ENCODE measurements around the gene TRDN.

The TRDN gene

GRCh38 chr6:123610779-123611178 is 26.0 kb downstream of the TRDN start:
- no peaks in the 10 kb centered on the region for H4K20me1 ChIP-seq (ENCODE audit: insufficient read depth, low read length)
- H3K36me3 ChIP-seq (ENCODE audit: insufficient read depth, low read length), result no peaks in the 10 kb centered on the region
- no peak overlapping the region for H2AFZ ChIP-seq (ENCODE audit: low read depth, low read length)
- DNase-seq (no peak), ATAC-seq (ENCODE audit: insufficient read depth, low read depth) (no peak)
- TF ChIP-seq CTCF (IDR thresholded peaks at IDR 0.05; ENCODE audit: borderline replicate concordance, extremely low read depth, low read length, poor library complexity, severe bottlenecking) (no peak), EZH2 (IDR thresholded peaks at IDR 0.05; ENCODE audit: borderline replicate concordance, low read depth, low read length, severe bottlenecking) (no peak)
- H3K27ac ChIP-seq (ENCODE audit: low read length), result no peak overlapping the region
- H3K9me3 ChIP-seq (ENCODE audit: insufficient read depth, low read length, severe bottlenecking), result no peaks in the 10 kb centered on the region
- H3K4me1 ChIP-seq (ENCODE audit: insufficient read depth, low read length), result no peaks in the 10 kb centered on the region
- H3K79me2 ChIP-seq (ENCODE audit: insufficient read depth, low read length), result no peaks in the 10 kb centered on the region
- no peak overlapping the region for H3K4me3 ChIP-seq (ENCODE audit: low read depth in 1 of 2, low read length in 2 of 2)
- no peak overlapping the region for H3K9ac ChIP-seq (ENCODE audit: low read depth, low read length)
- no peaks in the 10 kb centered on the region for H3K27me3 ChIP-seq (ENCODE audit: insufficient read depth, low read length, poor library complexity)
- no peak overlapping the region for H3K4me2 ChIP-seq (ENCODE audit: insufficient read depth, low read length)

GRCh38 chr6:123604067-123604466 is 32.7 kb downstream of the TRDN start:
- H3K9ac ChIP-seq (ENCODE audit: low read depth, low read length), result no peak overlapping the region
- H3K27ac ChIP-seq (ENCODE audit: low read length), result no peak overlapping the region
- ATAC-seq (ENCODE audit: insufficient read depth, low read depth) (no peak), DNase-seq (no peak)
- H3K36me3 ChIP-seq (ENCODE audit: insufficient read depth, low read length), result no peaks in the 10 kb centered on the region
- no peaks in the 10 kb centered on the region for H4K20me1 ChIP-seq (ENCODE audit: insufficient read depth, low read length)
- TF ChIP-seq CTCF (IDR thresholded peaks at IDR 0.05; ENCODE audit: borderline replicate concordance, extremely low read depth, low read length, poor library complexity, severe bottlenecking) (no peak), EZH2 (IDR thresholded peaks at IDR 0.05; ENCODE audit: borderline replicate concordance, low read depth, low read length, severe bottlenecking) (no peak)
- no peak overlapping the region for H2AFZ ChIP-seq (ENCODE audit: low read depth, low read length)
- no peaks in the 10 kb centered on the region for H3K4me1 ChIP-seq (ENCODE audit: insufficient read depth, low read length)
- no peak overlapping the region for H3K4me2 ChIP-seq (ENCODE audit: insufficient read depth, low read length)
- no peaks in the 10 kb centered on the region for H3K9me3 ChIP-seq (ENCODE audit: insufficient read depth, low read length, severe bottlenecking)
- H3K79me2 ChIP-seq (ENCODE audit: insufficient read depth, low read length), result no peaks in the 10 kb centered on the region
- H3K27me3 ChIP-seq (ENCODE audit: insufficient read depth, low read length, poor library complexity), result no peaks in the 10 kb centered on the region
- no peak overlapping the region for H3K4me3 ChIP-seq (ENCODE audit: low read depth in 1 of 2, low read length in 2 of 2)

GRCh38 chr6:123598011-123598410 is 38.7 kb downstream of the TRDN start:
- ATAC-seq (ENCODE audit: insufficient read depth, low read depth) (no peak), DNase-seq (no peak)
- no peak overlapping the region for H3K4me2 ChIP-seq (ENCODE audit: insufficient read depth, low read length)
- no peaks in the 10 kb centered on the region for H4K20me1 ChIP-seq (ENCODE audit: insufficient read depth, low read length)
- H3K9ac ChIP-seq (ENCODE audit: low read depth, low read length), result no peak overlapping the region
- no peak for TF ChIP-seq CTCF (IDR thresholded peaks at IDR 0.05; ENCODE audit: borderline replicate concordance, extremely low read depth, low read length, poor library complexity, severe bottlenecking)
- TF ChIP-seq EZH2 (IDR thresholded peaks at IDR 0.05; ENCODE audit: borderline replicate concordance, low read depth, low read length, severe bottlenecking), result no peak
- no peak overlapping the region for H2AFZ ChIP-seq (ENCODE audit: low read depth, low read length)
- no peaks in the 10 kb centered on the region for H3K36me3 ChIP-seq (ENCODE audit: insufficient read depth, low read length)
- no peaks in the 10 kb centered on the region for H3K27me3 ChIP-seq (ENCODE audit: insufficient read depth, low read length, poor library complexity)
- H3K27ac ChIP-seq (ENCODE audit: low read length), result no peak overlapping the region
- H3K4me3 ChIP-seq (ENCODE audit: low read depth in 1 of 2, low read length in 2 of 2), result no peak overlapping the region
- H3K79me2 ChIP-seq (ENCODE audit: insufficient read depth, low read length), result no peaks in the 10 kb centered on the region
- H3K4me1 ChIP-seq (ENCODE audit: insufficient read depth, low read length), result no peaks in the 10 kb centered on the region
- no peaks in the 10 kb centered on the region for H3K9me3 ChIP-seq (ENCODE audit: insufficient read depth, low read length, severe bottlenecking)

GRCh38 chr6:123594776-123595175 is 42.0 kb downstream of the TRDN start:
- Histone ChIP-seq H2AFZ (ENCODE audit: low read depth, low read length) (no peak overlapping the region), H4K20me1 (ENCODE audit: insufficient read depth, low read length) (no peaks in the 10 kb centered on the region), H3K9me3 (ENCODE audit: insufficient read depth, low read length, severe bottlenecking) (no peaks in the 10 kb centered on the region), H3K4me1 (ENCODE audit: insufficient read depth, low read length) (no peaks in the 10 kb centered on the region), H3K4me2 (ENCODE audit: insufficient read depth, low read length) (no peak overlapping the region), H3K9ac (ENCODE audit: low read depth, low read length) (no peak overlapping the region), H3K79me2 (ENCODE audit: insufficient read depth, low read length) (no peaks in the 10 kb centered on the region), H3K4me3 (ENCODE audit: low read depth in 1 of 2, low read length in 2 of 2) (no peak overlapping the region), H3K36me3 (ENCODE audit: insufficient read depth, low read length) (no peaks in the 10 kb centered on the region), H3K27ac (ENCODE audit: low read length) (no peak overlapping the region), H3K27me3 (ENCODE audit: insufficient read depth, low read length, poor library complexity) (no peaks in the 10 kb centered on the region)
- TF ChIP-seq CTCF (IDR thresholded peaks at IDR 0.05; ENCODE audit: borderline replicate concordance, extremely low read depth, low read length, poor library complexity, severe bottlenecking) (no peak), EZH2 (IDR thresholded peaks at IDR 0.05; ENCODE audit: borderline replicate concordance, low read depth, low read length, severe bottlenecking) (no peak)
- DNase-seq (no peak), ATAC-seq (ENCODE audit: insufficient read depth, low read depth) (no peak)
